IPS-11a (cell line): ENCODE results near the gene GAPDHS.

Experiments
- H3K4me3 ChIP-seq: one replicate; pipeline ENCODE4 v1.5.1; 2013; ENCODE audit warnings: low read depth, low read length, control low read depth

Gene GAPDHS

DNA sequence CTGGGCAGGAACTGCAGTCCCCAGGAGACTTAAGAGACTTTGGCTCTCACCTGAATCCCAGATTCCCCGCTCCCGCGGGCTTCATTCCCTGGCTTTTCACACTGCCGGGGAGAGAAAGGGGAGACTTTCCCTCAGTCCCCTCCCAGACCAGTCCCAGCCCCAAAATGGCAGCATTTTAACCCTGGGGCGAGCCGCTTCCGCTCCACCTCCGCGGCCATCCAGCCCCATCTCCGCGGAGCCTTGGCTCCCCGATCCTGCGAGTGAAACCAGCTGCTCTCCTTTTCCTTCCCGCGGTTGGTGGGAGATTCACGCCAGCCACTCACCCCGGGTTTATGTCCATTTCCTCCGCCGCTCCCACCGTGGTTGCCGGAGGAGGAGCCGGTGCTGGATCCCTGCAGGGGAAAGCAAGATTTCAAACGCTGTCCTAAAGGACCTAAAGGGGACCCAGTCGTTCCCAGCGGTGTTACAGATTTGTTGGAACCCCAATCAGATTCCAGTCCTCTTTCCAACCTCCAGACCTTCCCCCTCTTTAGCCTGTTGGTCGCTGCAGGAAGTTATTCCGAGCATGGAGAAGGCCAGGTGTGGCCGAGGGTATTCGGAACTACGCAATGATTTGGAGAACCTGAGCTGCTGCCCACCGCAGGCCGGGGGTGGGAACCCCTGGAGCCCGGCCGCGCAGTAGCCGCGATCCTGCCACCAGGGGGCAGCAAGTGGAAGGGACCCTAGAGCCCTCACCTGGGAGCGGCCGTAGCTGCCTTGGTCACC lies 23.2 kb upstream of the GAPDHS start:
- H3K4me3 ChIP-seq, result peak overlapping the region; percentile 82

DNA sequence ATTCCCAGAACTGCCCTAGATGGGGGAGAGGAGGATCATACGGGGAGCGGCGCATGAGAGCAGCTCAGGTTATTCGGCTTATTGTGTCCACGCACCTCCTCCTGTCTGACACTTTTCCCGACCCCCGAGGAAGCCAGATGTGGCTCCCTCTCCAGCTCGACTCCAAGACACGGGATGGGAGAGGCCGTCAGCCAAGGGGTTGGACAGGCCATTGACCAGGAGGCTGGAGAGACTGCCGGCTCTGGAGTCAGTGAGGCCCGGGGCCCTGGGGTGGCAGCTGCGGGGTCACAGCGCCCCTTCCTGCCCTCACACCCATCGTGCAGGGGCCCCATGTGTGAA lies 22.7 kb upstream of the GAPDHS start:
- H3K4me3 ChIP-seq, result no peak overlapping the region

GRCh38 chr19:35511337-35511736 lies 21.9 kb upstream of the GAPDHS start:
- no peak overlapping the region for H3K4me3 ChIP-seq

DNA sequence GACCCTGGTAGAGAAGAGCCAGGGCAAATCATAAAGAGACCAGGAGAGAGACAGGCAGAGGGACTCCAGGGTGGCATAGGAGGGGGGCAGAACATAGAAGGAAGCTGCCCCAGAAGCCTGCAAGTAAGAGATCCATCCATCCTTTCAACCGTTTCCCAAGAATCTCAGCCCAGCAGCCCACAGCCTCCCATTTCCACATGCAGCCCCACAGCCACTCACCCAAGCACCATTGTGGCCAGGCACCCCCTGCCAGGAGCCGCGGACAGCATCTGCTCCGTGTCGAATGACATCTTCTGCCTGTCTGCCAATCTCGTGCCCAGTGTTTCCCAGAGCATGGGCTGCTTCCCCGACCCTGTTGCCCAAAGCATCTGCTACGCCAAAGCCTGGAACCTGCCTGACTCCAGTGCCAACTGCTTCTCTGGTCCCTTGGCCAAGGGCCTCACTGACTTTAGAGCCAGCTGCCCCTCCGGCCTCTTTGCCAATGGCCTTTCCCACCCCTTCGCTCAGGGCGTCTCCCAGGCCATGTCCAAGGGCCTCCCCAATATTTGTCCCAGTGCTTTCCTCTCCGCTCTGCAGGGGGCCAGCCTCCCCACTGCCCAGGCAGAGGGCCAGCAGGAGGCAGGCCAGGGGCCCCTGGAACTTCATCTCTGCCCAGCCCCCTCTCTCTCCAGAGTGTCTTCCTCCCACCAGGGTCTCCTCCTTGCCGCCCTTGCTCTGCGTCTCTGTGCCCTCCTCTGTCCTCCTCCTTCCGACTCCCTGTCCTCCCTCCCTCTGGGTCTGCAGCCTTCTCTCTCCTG lies 20.2 kb upstream of the GAPDHS start:
- no peak overlapping the region for H3K4me3 ChIP-seq

DNA sequence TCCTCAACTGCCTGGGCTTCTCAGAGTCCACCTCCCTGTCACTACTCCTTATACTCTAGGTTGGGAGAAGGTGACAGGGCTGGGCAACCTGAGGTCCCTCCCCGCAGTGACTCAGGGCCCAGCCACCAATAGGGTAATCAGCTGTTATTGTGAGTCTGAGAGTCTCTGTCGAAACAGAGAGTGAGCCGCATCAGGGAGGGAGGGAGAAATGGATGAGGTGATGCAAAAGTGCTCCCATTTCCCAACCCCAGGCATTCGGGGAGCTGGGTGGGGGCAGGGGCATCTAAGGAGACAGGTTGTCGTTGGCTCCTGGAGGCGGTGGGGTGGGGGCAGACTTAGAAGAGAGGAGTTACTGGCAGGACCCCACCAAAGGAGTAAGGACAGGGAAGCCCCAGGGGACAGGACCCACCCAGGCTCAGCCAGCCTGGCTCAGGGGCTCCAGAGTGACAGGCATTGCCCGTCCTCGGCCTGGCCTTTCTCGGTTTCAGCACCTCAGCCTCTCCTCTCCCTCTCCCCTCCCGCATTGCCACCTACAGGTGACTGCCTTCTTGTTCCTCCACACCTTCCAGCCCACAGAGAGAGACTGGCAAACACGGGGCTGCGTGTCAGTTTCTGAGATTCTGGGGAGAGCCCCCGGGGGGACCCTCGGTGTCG lies 19.5 kb upstream of the GAPDHS start, which contains the start of gene DMKN:
Gene DMKN, minus strand, starts transcription at position 22 of the 654 bp plus-strand sequence. CDS start 174 bp downstream, outside the sequence.
- no peak within 1 kb of the TSS for H3K4me3 ChIP-seq

GRCh38 chr19:35514282-35514809 lies 18.9 kb upstream of the GAPDHS start:
- no peak overlapping the region for H3K4me3 ChIP-seq

DNA sequence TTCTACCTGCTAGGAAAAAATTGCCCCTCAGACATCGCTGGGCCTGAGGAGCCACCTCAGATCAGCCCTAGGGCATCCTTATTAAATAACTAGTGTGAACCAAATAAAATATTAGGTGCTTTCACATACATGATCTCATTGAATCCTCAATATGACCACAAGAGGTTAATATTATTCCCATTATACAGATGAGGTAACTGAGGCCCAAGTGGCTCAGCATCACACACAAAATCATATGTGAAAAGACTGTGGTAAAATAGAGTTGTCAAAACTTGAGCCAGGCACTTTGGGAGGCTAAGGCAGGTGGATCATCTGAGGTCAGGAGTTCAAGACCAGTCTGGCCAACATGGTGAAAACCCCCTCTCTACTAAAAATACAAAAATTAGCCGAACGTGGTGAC lies 16.9 kb upstream of the GAPDHS start:
- H3K4me3 ChIP-seq, result no peak overlapping the region

GRCh38 chr19:35517342-35517741 lies 15.9 kb upstream of the GAPDHS start:
- H3K4me3 ChIP-seq, result no peak overlapping the region

DNA sequence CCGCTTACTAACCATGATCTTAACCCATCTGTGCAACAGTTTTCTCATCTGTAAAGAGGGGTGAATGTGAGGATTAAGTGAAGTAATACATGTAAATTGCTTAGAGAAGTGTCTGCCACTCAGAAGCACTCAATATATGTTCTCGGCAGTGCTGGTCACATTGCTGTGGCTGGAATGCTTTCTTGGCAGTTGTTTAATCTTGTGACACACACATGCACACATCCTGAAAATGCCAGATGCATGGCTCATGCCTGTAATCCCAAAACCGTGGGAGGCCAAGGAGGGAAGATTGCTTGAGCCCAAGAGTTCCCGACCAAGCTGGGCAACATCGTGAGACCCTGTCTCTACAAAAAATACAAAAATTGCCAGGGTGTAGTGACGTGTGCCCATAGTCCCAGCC lies 14.9 kb upstream of the GAPDHS start:
- no peak overlapping the region for H3K4me3 ChIP-seq

DNA sequence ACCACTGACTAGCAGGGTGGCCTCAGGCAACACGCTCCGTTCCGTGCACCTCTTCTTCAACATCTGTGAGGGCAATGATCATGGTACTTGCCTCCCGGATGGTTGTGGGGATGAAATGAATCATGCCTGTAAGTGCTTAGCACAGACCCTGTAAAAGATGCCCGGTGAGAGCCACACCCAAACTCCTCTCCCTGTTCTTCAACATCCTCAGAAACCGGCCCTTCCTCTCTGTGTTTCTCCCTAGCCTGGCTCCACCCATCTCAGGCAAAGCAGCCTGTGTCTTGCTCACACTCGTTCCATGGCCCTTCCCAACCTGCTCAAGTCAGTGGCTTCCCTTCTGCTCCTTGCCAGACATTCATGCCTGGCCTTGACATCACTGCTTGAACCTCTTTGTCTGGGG lies 14.0 kb upstream of the GAPDHS start:
- H3K4me3 ChIP-seq, result no peak overlapping the region

DNA sequence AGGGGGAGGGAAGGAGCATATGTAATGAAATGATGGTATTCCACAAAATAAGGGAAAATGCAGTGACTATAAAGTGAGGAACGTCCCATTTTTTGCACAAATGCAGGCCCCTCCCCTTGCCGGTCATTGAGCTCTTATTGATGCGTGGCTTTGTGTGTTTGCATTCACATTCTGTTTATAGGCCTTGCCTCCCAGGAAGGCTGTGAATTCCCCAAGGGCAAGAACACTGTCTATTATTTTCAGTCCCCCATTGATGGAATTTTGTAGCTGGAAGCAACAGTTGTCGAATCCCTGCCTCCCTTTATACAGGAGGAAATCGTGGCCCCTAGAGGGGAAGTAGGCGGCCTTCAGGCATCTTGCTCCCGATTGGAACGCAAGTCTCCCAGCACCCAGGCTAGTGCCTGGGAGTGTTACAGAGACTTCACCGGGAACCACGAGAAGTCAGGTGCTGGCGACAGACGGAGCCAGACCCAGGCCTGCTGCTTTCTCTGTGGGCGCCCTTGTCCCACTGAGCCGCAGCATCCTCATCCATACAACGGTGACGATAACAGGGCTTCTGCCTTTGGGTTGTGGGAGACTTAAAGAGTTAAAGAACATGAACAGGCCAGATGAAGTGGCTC lies 12.0 kb upstream of the GAPDHS start:
- no peak overlapping the region for H3K4me3 ChIP-seq

DNA sequence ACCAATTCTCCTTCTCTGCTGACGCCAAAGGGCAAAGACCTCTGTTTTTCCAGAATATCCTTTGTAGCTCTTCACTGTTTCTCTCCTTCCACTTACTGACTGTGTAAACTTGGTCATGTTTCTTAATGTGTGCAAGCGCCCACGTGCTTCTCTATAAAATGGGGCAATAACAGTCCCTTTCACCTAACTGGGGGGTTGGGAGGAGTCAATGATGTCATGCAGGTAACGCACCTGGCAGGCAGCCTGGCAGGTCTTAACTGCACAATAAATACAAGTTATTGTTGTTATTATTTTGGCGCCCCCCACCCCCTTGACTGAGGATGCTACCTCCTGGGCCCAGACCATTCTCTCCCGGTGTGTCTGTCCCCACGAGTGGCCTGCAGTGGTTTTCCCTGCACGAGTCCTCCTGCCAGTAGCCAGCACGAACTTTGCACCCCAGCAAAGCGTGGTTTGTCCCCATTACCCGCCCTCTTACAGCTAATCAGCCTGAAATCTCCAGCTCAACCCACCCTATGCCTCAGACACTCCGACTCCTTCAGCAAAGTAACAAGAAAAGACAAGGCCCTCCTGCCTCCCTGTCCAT lies 10.4 kb upstream of the GAPDHS start:
- H3K4me3 ChIP-seq, result no peak overlapping the region

DNA sequence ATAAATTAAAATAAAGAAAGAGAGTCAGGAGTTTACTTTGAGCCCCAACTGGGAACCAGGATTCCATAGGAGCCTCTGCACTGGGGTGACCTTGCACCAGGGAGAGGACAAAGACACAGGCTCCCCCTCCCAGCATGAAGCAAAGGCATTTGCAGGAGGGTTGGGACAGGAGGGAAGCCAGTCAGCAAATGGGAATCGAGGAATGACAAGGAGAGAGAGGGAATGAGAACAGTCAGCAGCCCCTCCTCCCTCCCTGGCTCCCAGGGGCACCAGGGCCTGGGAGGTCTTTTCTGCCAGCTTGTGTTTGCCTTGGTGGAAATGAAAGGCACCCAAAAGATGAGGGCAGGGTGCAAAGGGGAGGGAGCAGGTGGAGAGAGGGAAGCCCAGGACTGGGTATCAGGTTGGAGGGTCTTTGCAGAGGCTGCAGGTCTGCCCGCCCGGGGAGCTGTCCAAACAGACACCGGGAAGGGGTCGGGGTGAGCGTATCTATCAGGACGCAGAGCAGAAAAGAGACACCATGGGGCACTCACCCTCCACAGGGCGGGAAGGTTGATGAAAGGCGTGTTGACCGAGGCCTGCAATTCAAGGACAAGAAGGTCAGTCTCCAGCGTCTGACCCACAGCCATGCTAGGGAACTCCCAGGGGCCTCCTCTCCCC lies 8.9 kb upstream of the GAPDHS start:
- no peak overlapping the region for H3K4me3 ChIP-seq

- no peak overlapping the region for H3K4me3 ChIP-seq
Observed at GRCh38 chr19:35525873-35526272, 7.4 kb upstream of the GAPDHS start.

GRCh38 chr19:35528218-35529038 lies 4.8 kb upstream of the GAPDHS start, which contains the start of gene SBSN:
SBSN (minus strand) TSS chr19:35528311; CDS start chr19:35528281, 30 bp downstream.
- H3K4me3 ChIP-seq, result no peak within 1 kb of the TSS

GRCh38 chr19:35529241-35530218 lies 3.7 kb upstream of the GAPDHS start:
- no peak overlapping the region for H3K4me3 ChIP-seq

DNA sequence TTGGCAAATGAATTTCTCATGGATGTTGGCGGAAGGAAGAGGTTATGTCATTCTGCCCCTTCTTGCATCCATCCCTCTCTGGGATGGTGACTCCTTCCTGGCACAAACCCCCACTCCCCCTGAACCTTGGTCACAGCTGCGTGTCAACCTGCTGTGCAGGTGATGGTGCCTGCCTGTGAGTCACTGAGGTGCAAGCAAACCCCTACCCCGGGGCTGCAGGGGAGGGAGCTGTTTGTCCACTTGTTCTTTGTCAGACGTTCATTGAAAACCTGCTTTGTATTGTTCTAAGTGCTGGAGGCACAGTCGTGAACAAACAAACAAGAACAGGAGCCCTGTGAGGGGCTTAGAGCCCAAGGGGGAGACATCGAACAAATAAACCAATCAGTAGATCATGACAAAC lies 2.0 kb upstream of the GAPDHS start:
- H3K4me3 ChIP-seq, result no peak overlapping the region

- H3K4me3 ChIP-seq, result no peak overlapping the region
Observed at GRCh38 chr19:35533822-35534392, 651 bp downstream of the GAPDHS start.
